Osteoblast (primary cell): ENCODE measurements around the gene NME3. TPM values are rescaled to one million over a fixed set of nuclear protein-coding genes. Genes with fewer than 3 reads are reported as not detected.

Source experiments
- DNase-seq: peaks from one replicate; pipeline ENCODE4 v3.0.0; 2011; ENCODE audit warnings: low spot score, mixed read lengths; ENCODE audit not compliant: insufficient read length; ENCODE audit errors: missing footprints
- H2AFZ ChIP-seq: 2 replicates; pipeline ENCODE4 v1.6.0; 2011; ENCODE audit warnings: mild to moderate bottlenecking, low read length
- H3K27ac ChIP-seq: 2 replicates; pipeline ENCODE4 v1.5.1; 2011; ENCODE audit warnings: mild to moderate bottlenecking, low read depth, low read length, moderate library complexity
- H3K27me3 ChIP-seq: 2 replicates; pipeline ENCODE4 v1.6.0; 2012; ENCODE audit warnings: mild to moderate bottlenecking, control low read depth, inconsistent platforms, low read length, moderate library complexity; ENCODE audit not compliant: insufficient read depth
- H3K36me3 ChIP-seq: 2 replicates; pipeline ENCODE4 v1.5.1; 2011; ENCODE audit warnings: mild to moderate bottlenecking, low read length, control low read depth, moderate library complexity; ENCODE audit not compliant: insufficient read depth
- H3K4me1 ChIP-seq: 2 replicates; pipeline ENCODE4 v1.5.1; 2011; ENCODE audit warnings: mild to moderate bottlenecking, low read length, control low read depth, moderate library complexity; ENCODE audit not compliant: insufficient read depth
- H3K4me2 ChIP-seq: 2 replicates; pipeline ENCODE4 v1.6.0; 2011; ENCODE audit warnings: mild to moderate bottlenecking, low read length; ENCODE audit not compliant: insufficient read depth
- H3K4me3 ChIP-seq: fragments of 200-600 bp; sonication (generic); 3 replicates; pipeline ENCODE4 v1.5.1; 2012; ENCODE audit warnings: mild to moderate bottlenecking, low read length, inconsistent platforms; ENCODE audit not compliant: insufficient read depth
- H3K79me2 ChIP-seq: 2 replicates; pipeline ENCODE4 v1.6.0; 2012; ENCODE audit warnings: mild to moderate bottlenecking, low read length, control low read depth, inconsistent platforms; ENCODE audit not compliant: insufficient read depth
- H3K9me3 ChIP-seq: 2 replicates; pipeline ENCODE4 v1.5.1; 2011; ENCODE audit warnings: low read depth, low read length, control low read depth
- H4K20me1 ChIP-seq: 2 replicates; pipeline ENCODE4 v1.6.0; 2012; ENCODE audit warnings: mild to moderate bottlenecking, low read length, control low read depth; ENCODE audit not compliant: insufficient read depth
- total RNA-seq: library from RNA; depleted of rRNA; stranded (reverse); fragments of >200 nt; gene quantifications from 2 replicates; pipeline ENCODE4 v1.2.3, GENCODE V29; 2012
- TF ChIP-seq, protein P1 (sequence below): IDR thresholded peaks from 2 replicates; pipeline ENCODE4 v1.5.1; 2011; ENCODE audit warnings: mild to moderate bottlenecking, low read depth, low read length, moderate library complexity; ENCODE audit errors: extremely low read depth

Gene NME3
- total RNA-seq, 1 donor, result 55.4 TPM

DNA sequence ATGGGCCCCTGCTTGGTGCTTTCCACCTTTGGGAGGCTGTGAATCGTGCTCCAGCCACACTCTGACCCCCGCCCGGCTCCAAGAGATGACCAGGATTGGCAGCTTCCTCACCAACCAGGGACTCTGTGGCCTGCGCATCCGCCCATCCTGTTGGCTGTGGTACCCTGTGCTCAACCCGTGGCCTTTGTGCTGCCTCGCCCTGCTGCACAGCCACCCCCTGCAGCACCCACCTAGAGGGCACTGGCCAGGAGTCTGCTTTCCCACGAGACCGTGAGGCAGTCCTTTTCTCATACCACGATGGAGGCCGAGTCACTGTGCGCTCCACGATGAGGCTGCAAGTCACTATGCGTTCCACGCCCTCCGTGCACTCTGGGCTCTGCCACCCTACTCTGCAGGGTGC lies 19.4 kb downstream of the NME3 start:
- Histone ChIP-seq H3K27ac (no peak overlapping the region), H3K36me3 (peaks cover 45% of the 10 kb centered on the region), H3K4me1 (peaks cover 6% of the 10 kb centered on the region), H3K4me2 (no peak overlapping the region), H3K27me3 (no peaks in the 10 kb centered on the region), H3K9me3 (no peaks in the 10 kb centered on the region), H4K20me1 (peaks cover 8% of the 10 kb centered on the region), H3K4me3 (no peak overlapping the region), H2AFZ (no peak overlapping the region), H3K79me2 (peaks cover 9% of the 10 kb centered on the region)
- TF ChIP-seq, protein P1, sequence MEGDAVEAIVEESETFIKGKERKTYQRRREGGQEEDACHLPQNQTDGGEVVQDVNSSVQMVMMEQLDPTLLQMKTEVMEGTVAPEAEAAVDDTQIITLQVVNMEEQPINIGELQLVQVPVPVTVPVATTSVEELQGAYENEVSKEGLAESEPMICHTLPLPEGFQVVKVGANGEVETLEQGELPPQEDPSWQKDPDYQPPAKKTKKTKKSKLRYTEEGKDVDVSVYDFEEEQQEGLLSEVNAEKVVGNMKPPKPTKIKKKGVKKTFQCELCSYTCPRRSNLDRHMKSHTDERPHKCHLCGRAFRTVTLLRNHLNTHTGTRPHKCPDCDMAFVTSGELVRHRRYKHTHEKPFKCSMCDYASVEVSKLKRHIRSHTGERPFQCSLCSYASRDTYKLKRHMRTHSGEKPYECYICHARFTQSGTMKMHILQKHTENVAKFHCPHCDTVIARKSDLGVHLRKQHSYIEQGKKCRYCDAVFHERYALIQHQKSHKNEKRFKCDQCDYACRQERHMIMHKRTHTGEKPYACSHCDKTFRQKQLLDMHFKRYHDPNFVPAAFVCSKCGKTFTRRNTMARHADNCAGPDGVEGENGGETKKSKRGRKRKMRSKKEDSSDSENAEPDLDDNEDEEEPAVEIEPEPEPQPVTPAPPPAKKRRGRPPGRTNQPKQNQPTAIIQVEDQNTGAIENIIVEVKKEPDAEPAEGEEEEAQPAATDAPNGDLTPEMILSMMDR, result no peak
- no peak for DNase-seq

DNA sequence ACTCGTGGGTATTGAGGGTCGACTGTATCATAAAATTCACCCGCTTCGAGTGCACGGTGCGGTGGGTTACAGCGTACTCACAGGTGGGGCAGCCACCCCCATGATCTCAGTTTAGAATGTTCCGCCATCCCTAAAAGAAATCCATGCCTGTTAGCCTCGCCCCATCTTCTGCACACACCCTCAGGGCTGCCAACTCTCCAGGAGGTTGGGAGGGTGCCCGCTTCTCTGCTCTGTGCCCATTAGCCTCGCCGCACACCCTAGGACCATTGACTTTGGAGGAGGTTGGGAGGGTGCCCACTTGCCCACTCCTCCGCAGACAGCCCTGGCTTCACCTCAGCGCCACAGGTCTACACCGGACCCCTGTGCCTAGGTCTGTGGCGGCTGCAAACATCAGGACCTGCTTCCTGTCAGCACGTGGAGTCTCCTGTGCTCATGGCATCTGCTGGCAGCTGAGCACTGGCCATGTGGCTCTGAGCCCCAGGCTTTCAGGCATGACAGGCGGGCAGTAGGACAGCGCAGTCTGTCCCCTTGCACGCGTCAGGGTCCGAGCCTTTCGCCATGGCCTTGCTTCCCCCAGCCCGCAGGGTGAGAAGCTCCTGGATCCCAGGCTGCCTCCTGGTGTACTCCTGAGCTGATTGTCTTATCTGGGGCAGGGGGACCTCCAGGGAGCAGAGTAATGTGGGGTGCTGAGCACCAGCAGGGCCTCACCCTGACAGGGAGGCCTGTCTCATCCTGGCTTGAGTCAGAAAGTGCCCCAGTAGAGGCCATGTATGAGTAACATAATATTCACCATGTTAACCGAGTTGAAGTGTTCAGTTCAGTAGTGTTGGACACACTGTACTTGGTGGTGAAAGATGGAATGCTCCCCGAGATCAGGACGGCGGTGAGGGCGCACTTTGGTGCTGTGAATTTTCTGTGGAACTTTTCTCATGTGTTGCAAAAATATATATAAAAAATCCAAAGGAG lies 21.9 kb downstream of the NME3 start:
- Histone ChIP-seq H3K79me2 (peaks cover 4% of the 10 kb centered on the region), H3K9me3 (no peaks in the 10 kb centered on the region), H3K4me2 (no peak overlapping the region), H3K4me3 (no peak overlapping the region), H4K20me1 (peaks cover 8% of the 10 kb centered on the region), H3K27ac (no peak overlapping the region), H3K36me3 (peaks cover 51% of the 10 kb centered on the region), H2AFZ (no peak overlapping the region), H3K4me1 (peaks cover 28% of the 10 kb centered on the region), H3K27me3 (no peaks in the 10 kb centered on the region)
- TF ChIP-seq, protein P1, result no peak
- no peak for DNase-seq

DNA sequence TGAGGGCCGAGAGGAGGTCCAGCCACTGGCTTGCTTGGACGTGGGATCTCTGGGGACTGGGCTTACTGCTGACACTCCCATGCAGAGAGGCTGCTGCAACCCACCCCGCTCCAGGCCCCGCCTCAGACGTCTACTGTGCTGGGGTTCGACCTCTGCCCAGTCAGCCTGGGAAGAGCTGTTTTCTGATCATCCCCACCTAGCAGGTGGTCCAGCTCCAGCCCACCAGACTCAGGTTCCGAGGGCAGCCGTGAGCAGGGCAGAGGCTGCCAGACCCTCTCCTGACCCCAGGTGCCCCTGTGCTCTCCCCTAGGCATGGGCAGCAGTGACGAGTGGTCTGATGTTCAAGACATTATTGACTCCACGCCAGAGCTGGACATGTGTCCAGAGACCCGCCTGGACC lies 23.4 kb downstream of the NME3 start:
- DNase-seq, result no peak
- H3K27me3 ChIP-seq, result no peaks in the 10 kb centered on the region
- peaks cover 28% of the 10 kb centered on the region for H3K4me1 ChIP-seq
- peaks cover 4% of the 10 kb centered on the region for H3K79me2 ChIP-seq
- no peak overlapping the region for H3K4me2 ChIP-seq
- TF ChIP-seq, protein P1, result no peak
- H3K9me3 ChIP-seq, result no peaks in the 10 kb centered on the region
- H2AFZ ChIP-seq, result no peak overlapping the region
- H3K27ac ChIP-seq, result no peak overlapping the region
- H3K36me3 ChIP-seq, result peaks cover 49% of the 10 kb centered on the region
- peaks cover 8% of the 10 kb centered on the region for H4K20me1 ChIP-seq
- H3K4me3 ChIP-seq, result no peak overlapping the region

DNA sequence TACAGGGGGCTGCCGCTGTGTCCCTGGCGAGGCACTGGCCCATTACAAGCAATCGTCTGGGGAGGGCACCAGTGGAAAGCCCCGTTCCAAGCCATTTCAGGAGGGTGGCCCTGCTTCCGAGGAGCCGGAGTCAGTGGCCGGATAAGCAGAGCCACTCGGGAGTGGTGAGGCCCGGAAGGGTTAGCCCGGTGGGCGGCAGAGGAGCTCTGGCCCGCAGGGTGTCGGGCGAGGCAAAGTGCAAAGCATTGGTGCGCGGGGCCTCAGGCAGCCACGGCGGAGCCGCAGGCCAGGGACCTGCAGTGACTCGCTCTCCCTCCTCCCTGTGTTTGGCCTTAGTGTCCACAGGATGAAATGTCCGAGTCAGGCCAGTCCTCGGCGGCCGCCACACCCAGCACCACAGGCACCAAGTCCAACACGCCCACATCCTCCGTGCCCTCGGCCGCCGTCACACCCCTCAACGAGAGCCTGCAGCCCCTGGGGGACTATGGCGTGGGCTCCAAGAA lies 24.6 kb downstream of the NME3 start:
- peaks cover 15% of the 10 kb centered on the region for H4K20me1 ChIP-seq
- peak overlapping the region; percentile 98 for H3K27ac ChIP-seq
- peaks cover 8% of the 10 kb centered on the region for H3K79me2 ChIP-seq
- H3K4me1 ChIP-seq, result peaks cover 28% of the 10 kb centered on the region
- H3K4me3 ChIP-seq, result no peak overlapping the region
- no peak for DNase-seq
- H2AFZ ChIP-seq, result no peak overlapping the region
- no peaks in the 10 kb centered on the region for H3K9me3 ChIP-seq
- no peaks in the 10 kb centered on the region for H3K27me3 ChIP-seq
- H3K36me3 ChIP-seq, result peaks cover 37% of the 10 kb centered on the region
- peak overlapping the region; percentile 82 for H3K4me2 ChIP-seq
- TF ChIP-seq, protein P1, result no peak
